Neural cell (in vitro differentiated cells): ENCODE results near the gene WRAP53. TPM values are rescaled to one million over a fixed set of nuclear protein-coding genes. Genes with fewer than 3 reads are reported as not detected.

ENCODE experiments used
- H2AFZ ChIP-seq: fragments of 200-600, 300-800 bp; sonication (generic), shearing (Covaris generic); 2 replicates; pipeline ENCODE4 v1.6.0; 2014; ENCODE audit warnings: low read depth, mild to moderate bottlenecking, antibody characterized with exemption, low read length, moderate library complexity
- H3F3A ChIP-seq: fragments of 200-600 bp; shearing (Covaris generic); 2 replicates; pipeline ENCODE4 v1.6.1; 2016; ENCODE audit warnings: mild to moderate bottlenecking, moderate library complexity, mixed read lengths, antibody characterized with exemption, low read length; ENCODE audit not compliant: insufficient read depth, poor library complexity, severe bottlenecking
- H3K27ac ChIP-seq: fragments of 200-600, 300-800 bp; sonication (generic), shearing (Covaris generic); 2 replicates; pipeline ENCODE4 v1.5.1; 2014; ENCODE audit warnings: mild to moderate bottlenecking, low read length, moderate library complexity
- H3K27me3 ChIP-seq: fragments of 300-800, 200-600 bp; sonication (generic), shearing (Covaris generic); 2 replicates; pipeline ENCODE4 v1.6.0; 2014; ENCODE audit warnings: mild to moderate bottlenecking, low read depth, low read length, moderate library complexity; ENCODE audit not compliant: insufficient read depth
- H3K36me3 ChIP-seq: fragments of 300-800, 200-600 bp; sonication (generic), shearing (Covaris generic); 2 replicates; pipeline ENCODE4 v1.5.1; 2014; ENCODE audit warnings: mild to moderate bottlenecking, antibody characterized with exemption, low read length, moderate library complexity; ENCODE audit not compliant: insufficient read depth
- H3K4me2 ChIP-seq: fragments of 300-800, 200-600 bp; sonication (generic), shearing (Covaris generic); 2 replicates; pipeline ENCODE4 v1.6.0; 2014; ENCODE audit warnings: mild to moderate bottlenecking, low read length
- H3K4me3 ChIP-seq: fragments of 300-800, 200-600 bp; sonication (generic), shearing (Covaris generic); 2 replicates; pipeline ENCODE4 v1.5.1; 2014; ENCODE audit warnings: mild to moderate bottlenecking, low read length, moderate library complexity
- H3K79me2 ChIP-seq: fragments of 200-600 bp; shearing (Covaris generic); replicated peaks from 2 replicates; pipeline ENCODE4 v1.6.0; 2014; ENCODE audit warnings: mild to moderate bottlenecking, low read length, moderate library complexity; ENCODE audit not compliant: insufficient read depth
- H3K9ac ChIP-seq: fragments of 300-800, 200-600 bp; sonication (generic), shearing (Covaris generic); 2 replicates; pipeline ENCODE4 v1.6.1; 2016; ENCODE audit warnings: mild to moderate bottlenecking, low read length, mixed read lengths
- H3K9me2 ChIP-seq: fragments of 200-600 bp; shearing (Covaris generic); 2 replicates; pipeline ENCODE4 v1.6.1; 2016; ENCODE audit warnings: mild to moderate bottlenecking, low read length, mixed read lengths; ENCODE audit not compliant: insufficient read depth
- H3K9me3 ChIP-seq: fragments of 200-600, 300-800 bp; sonication (generic), shearing (Covaris generic); 2 replicates; pipeline ENCODE4 v1.6.1; 2016; ENCODE audit warnings: mild to moderate bottlenecking, mixed run types, low read length, moderate library complexity, mixed read lengths
- H4K20me1 ChIP-seq: fragments of 200-600 bp; shearing (Covaris generic); 2 replicates; pipeline ENCODE4 v1.6.1; 2016; ENCODE audit warnings: mild to moderate bottlenecking, mixed run types; ENCODE audit not compliant: insufficient read depth
- EP300 ChIP-seq: fragments of 450-650 bp; conservative IDR thresholded peaks from 2 replicates; pipeline ENCODE4 v1.6.1; 2014; ENCODE audit warnings: antibody characterized with exemption, mild to moderate bottlenecking, moderate library complexity; ENCODE audit not compliant: poor library complexity, severe bottlenecking
- EZH2 ChIP-seq: fragments of 200-600, 300-800 bp; shearing (Covaris generic), sonication (generic); IDR thresholded peaks from 2 replicates; pipeline ENCODE4 v1.6.1; 2014; ENCODE audit warnings: antibody characterized with exemption, low read length, borderline replicate concordance, mild to moderate bottlenecking; ENCODE audit not compliant: insufficient read depth, poor library complexity, severe bottlenecking
- MXI1 ChIP-seq: fragments of 450-650 bp; conservative IDR thresholded peaks from 2 replicates; pipeline ENCODE4 v1.6.1; 2014; ENCODE audit warnings: antibody characterized with exemption, mild to moderate bottlenecking; ENCODE audit not compliant: poor library complexity, severe bottlenecking
- POLR2AphosphoS5 ChIP-seq: IDR thresholded peaks from 2 replicates; pipeline ENCODE4 v1.6.1; 2012
- RAD21 ChIP-seq: fragments of 450-650 bp; conservative IDR thresholded peaks from 2 replicates; pipeline ENCODE4 v1.6.1; 2014; ENCODE audit warnings: antibody characterized with exemption, mild to moderate bottlenecking, moderate library complexity
- SMC3 ChIP-seq: fragments of 450-650 bp; conservative IDR thresholded peaks from 2 replicates; pipeline ENCODE4 v1.6.1; 2014; ENCODE audit warnings: antibody characterized with exemption, mild to moderate bottlenecking, moderate library complexity; ENCODE audit not compliant: poor library complexity
- TAF1 ChIP-seq: IDR thresholded peaks from 2 replicates; pipeline ENCODE4 v1.6.1; 2012; ENCODE audit warnings: low read depth
- polyA plus RNA-seq: library from polyadenylated mRNA; depleted of rRNA; stranded (reverse); fragments of >200 nt; gene quantifications from 2 replicates; pipeline ENCODE4 v1.2.3, GENCODE V29; 2014
- TF ChIP-seq, protein P1 (sequence below): fragments of 450-650 bp; IDR thresholded peaks from 2 replicates; pipeline ENCODE4 v1.5.1; 2014; ENCODE audit warnings: antibody characterized with exemption, mild to moderate bottlenecking, moderate library complexity; ENCODE audit not compliant: poor library complexity, severe bottlenecking
- TF ChIP-seq, protein P2 (sequence below): IDR thresholded peaks from 2 replicates; pipeline ENCODE4 v1.6.1; 2012; ENCODE audit warnings: borderline replicate concordance

WRAP53 gene
- polyA plus RNA-seq, 1 donor from 2014 or later: 20.1 TPM

DNA sequence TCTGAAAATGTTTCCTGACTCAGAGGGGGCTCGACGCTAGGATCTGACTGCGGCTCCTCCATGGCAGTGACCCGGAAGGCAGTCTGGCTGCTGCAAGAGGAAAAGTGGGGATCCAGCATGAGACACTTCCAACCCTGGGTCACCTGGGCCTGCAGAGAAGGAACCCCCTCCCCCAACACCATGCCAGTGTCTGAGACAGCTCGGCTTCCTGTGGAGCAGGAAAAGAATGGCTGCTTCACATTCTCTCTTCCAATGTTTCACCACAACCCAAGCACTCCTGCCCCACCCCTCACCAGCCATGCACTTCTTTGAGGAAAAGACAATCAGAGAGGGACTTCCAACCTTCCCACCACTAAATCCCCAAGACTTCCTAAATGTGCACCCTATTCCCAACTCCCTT, 11.7 kb upstream of the WRAP53 start:
- no peaks in the 10 kb centered on the region for H3K9me3 ChIP-seq
- H3K4me2 ChIP-seq: no peak overlapping the region
- TF ChIP-seq RAD21 (no peak), EZH2 (no peak), SMC3 (no peak), TAF1 (no peak), MXI1 (no peak), POLR2AphosphoS5 (no peak), EP300 (no peak)
- TF ChIP-seq, protein P1, sequence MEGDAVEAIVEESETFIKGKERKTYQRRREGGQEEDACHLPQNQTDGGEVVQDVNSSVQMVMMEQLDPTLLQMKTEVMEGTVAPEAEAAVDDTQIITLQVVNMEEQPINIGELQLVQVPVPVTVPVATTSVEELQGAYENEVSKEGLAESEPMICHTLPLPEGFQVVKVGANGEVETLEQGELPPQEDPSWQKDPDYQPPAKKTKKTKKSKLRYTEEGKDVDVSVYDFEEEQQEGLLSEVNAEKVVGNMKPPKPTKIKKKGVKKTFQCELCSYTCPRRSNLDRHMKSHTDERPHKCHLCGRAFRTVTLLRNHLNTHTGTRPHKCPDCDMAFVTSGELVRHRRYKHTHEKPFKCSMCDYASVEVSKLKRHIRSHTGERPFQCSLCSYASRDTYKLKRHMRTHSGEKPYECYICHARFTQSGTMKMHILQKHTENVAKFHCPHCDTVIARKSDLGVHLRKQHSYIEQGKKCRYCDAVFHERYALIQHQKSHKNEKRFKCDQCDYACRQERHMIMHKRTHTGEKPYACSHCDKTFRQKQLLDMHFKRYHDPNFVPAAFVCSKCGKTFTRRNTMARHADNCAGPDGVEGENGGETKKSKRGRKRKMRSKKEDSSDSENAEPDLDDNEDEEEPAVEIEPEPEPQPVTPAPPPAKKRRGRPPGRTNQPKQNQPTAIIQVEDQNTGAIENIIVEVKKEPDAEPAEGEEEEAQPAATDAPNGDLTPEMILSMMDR: no peak
- TF ChIP-seq, protein P2, sequence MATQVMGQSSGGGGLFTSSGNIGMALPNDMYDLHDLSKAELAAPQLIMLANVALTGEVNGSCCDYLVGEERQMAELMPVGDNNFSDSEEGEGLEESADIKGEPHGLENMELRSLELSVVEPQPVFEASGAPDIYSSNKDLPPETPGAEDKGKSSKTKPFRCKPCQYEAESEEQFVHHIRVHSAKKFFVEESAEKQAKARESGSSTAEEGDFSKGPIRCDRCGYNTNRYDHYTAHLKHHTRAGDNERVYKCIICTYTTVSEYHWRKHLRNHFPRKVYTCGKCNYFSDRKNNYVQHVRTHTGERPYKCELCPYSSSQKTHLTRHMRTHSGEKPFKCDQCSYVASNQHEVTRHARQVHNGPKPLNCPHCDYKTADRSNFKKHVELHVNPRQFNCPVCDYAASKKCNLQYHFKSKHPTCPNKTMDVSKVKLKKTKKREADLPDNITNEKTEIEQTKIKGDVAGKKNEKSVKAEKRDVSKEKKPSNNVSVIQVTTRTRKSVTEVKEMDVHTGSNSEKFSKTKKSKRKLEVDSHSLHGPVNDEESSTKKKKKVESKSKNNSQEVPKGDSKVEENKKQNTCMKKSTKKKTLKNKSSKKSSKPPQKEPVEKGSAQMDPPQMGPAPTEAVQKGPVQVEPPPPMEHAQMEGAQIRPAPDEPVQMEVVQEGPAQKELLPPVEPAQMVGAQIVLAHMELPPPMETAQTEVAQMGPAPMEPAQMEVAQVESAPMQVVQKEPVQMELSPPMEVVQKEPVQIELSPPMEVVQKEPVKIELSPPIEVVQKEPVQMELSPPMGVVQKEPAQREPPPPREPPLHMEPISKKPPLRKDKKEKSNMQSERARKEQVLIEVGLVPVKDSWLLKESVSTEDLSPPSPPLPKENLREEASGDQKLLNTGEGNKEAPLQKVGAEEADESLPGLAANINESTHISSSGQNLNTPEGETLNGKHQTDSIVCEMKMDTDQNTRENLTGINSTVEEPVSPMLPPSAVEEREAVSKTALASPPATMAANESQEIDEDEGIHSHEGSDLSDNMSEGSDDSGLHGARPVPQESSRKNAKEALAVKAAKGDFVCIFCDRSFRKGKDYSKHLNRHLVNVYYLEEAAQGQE: no peak

DNA sequence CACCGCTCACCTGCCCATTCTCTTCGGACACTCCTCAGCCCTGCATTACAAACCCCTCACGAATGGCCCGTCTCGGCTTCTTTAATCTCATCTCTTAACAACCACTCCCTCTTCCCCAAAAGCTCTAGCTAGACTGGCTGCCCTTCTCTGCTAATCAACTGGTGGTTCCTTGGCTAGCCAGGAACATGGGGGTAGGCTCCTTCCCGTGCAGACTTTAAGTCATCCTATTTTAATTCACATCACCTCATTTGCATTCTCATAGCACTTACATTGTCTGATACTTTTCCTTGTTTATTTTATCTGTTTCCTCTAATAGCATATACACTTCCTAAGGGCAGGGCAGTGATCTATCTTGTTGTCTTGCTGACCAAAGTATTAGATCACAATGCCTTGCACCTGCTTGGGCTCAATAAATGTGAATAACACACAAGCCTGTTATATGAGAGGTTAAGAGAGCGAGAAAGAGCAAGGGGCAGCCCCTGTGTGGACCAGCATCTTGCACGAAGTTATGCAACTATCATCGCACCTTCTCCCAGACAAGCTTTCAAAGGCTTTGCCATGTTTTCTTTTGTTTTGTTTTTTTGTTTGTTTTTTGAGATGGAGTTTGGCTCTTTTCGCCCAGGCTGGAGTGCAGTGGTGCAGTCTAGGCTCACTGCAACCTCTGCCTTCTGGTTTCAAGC, 10.7 kb upstream of the WRAP53 start:
- peaks cover 11% of the 10 kb centered on the region for H3K36me3 ChIP-seq
- no peak overlapping the region for H3K4me2 ChIP-seq
- no peak overlapping the region for H3K9ac ChIP-seq
- TF ChIP-seq MXI1: no peak
- TF ChIP-seq EZH2: no peak
- TF ChIP-seq POLR2AphosphoS5: no peak
- no peaks in the 10 kb centered on the region for H3K27me3 ChIP-seq
- no peak overlapping the region for H3K4me3 ChIP-seq
- no peak overlapping the region for H3K27ac ChIP-seq
- H3F3A ChIP-seq: no peaks in the 10 kb centered on the region
- H2AFZ ChIP-seq: no peak overlapping the region
- H3K9me3 ChIP-seq: no peaks in the 10 kb centered on the region
- no peaks in the 10 kb centered on the region for H3K9me2 ChIP-seq
- no peaks in the 10 kb centered on the region for H4K20me1 ChIP-seq
- H3K79me2 ChIP-seq: peaks cover 3% of the 10 kb centered on the region

More for the DNA sequence above, 11.7 kb upstream of the WRAP53 start:
- no peak overlapping the region for H2AFZ ChIP-seq
- no peaks in the 10 kb centered on the region for H4K20me1 ChIP-seq
- H3K27me3 ChIP-seq: no peaks in the 10 kb centered on the region
- H3F3A ChIP-seq: no peaks in the 10 kb centered on the region
- no peaks in the 10 kb centered on the region for H3K79me2 ChIP-seq
- peaks cover 11% of the 10 kb centered on the region for H3K36me3 ChIP-seq
- H3K9ac ChIP-seq: no peak overlapping the region
- no peaks in the 10 kb centered on the region for H3K9me2 ChIP-seq
- no peak overlapping the region for H3K27ac ChIP-seq
- H3K4me3 ChIP-seq: no peak overlapping the region
